Activated naive CD4-positive, alpha-beta T cell treated with anti-CD3 and anti-CD28 coated beads, Interleukin-2, amount 50 U/mL, for 24 hours (primary cell): Measurements from ENCODE around the gene ZNF521.
"Not testable (repeated sequence)": the region's sequence is repeated elsewhere in the genome, so short reads cannot be mapped to it uniquely, and the experiment has no call there.

Source experiments
- H3K27ac Mint-ChIP-seq: one replicate; pipeline ENCODE4 v1.8.0; 2021; ENCODE audit warnings: mild to moderate bottlenecking, mixed read lengths
- H3K27me3 Mint-ChIP-seq: one replicate; pipeline ENCODE4 v1.8.0; 2021; ENCODE audit warnings: mixed read lengths
- H3K36me3 Mint-ChIP-seq: one replicate; pipeline ENCODE4 v1.8.0; 2021; ENCODE audit warnings: mixed read lengths
- H3K4me1 Mint-ChIP-seq: one replicate; pipeline ENCODE4 v1.8.0; 2021; ENCODE audit warnings: mixed read lengths
- H3K4me3 Mint-ChIP-seq: one replicate; pipeline ENCODE4 v1.8.0; 2021; ENCODE audit warnings: mild to moderate bottlenecking, mixed read lengths
- H3K9me3 Mint-ChIP-seq: one replicate; pipeline ENCODE4 v1.8.0; 2021; ENCODE audit warnings: mixed read lengths

The ZNF521 gene

DNA sequence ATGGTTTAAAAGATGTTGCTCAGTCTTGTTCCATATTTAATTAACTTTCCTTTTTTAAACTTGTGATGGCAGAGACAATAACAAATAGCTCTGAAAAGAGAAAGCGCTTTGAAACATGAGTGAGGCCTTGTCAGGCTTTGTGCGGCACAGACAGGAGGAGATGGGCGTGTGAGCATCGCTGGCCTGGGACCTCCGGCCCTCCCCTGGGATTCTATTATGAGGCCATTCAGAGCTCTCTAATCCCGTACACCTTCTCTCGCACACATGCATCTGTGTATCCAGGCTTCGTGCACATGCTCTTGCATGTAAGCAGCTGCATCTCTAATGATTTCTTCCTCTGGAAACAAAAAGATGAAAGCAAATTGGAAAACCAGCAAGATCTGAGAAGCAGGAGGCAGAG is 313.7 kb downstream of the ZNF521 start:
- Mint-ChIP-seq H3K4me3 (no peak overlapping the region), H3K36me3 (no peaks in the 10 kb centered on the region), H3K27ac (no peak overlapping the region), H3K27me3 (peaks cover 2% of the 10 kb centered on the region), H3K4me1 (no peaks in the 10 kb centered on the region), H3K9me3 (no peaks in the 10 kb centered on the region)

DNA sequence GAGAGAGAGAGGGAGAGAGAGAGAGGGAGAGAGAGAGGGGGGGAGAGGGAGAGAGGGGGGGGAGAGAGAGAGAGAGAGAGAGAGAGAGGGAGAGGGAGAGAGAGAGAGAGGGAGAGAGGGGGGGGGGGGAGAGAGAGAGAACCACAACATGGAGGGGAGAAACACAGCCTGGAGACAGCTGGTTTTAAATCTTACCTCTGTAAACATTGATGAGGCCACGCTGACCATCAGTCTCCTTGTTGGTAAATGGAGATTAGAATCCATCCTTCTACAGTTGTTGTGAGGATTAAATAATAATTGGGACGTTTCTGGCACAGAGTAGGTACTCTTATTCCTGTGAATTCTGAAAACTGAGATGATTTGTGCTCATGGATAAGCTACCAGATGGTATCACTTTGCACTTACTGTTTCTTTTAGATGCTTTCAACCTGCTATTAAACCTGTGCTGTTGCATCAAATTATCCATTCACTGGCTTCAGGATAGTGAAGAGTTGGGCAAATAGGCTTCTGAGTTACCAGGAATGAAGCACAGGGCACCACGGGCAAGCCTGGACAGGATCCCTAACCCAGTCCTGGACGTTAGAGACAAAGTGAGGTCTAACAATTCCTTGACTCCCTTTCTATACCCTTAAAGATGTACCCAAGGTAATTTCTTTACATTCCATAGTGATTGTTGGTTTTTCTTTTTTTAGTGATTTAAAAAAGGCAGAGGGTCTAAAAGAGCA is 318.1 kb downstream of the ZNF521 start:
- no peaks in the 10 kb centered on the region for H3K4me1 Mint-ChIP-seq
- no peak overlapping the region for H3K27ac Mint-ChIP-seq
- H3K9me3 Mint-ChIP-seq = peaks cover 4% of the 10 kb centered on the region
- no peak overlapping the region for H3K4me3 Mint-ChIP-seq
- peaks cover 2% of the 10 kb centered on the region for H3K36me3 Mint-ChIP-seq
- peaks cover 3% of the 10 kb centered on the region for H3K27me3 Mint-ChIP-seq

GRCh38 chr18:25033175-25033574 is 318.8 kb downstream of the ZNF521 start:
- H3K27me3 Mint-ChIP-seq, H3K36me3 Mint-ChIP-seq, H3K9me3 Mint-ChIP-seq, H3K27ac Mint-ChIP-seq, H3K4me3 Mint-ChIP-seq, H3K4me1 Mint-ChIP-seq: not testable (repeated sequence)

DNA sequence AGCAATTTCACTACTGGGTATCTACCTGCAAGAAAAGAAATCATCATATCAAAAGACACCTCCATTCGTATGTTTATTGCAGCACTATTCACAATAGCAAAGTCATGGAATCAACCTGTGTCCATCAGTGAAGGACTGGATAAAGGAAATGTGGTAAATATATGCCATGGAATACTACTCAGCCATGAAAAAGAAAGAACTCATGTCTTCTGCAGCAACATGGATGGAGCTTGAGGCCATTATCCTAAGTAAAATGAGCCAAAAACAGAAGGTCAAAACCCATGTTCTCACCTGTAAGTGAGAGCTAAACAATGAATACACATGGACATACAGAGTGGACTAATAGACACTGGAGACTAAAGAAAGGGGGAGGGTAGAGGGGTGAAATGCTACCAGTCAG is 322.2 kb downstream of the ZNF521 start:
- no peak overlapping the region for H3K4me3 Mint-ChIP-seq
- no peaks in the 10 kb centered on the region for H3K4me1 Mint-ChIP-seq
- no peak overlapping the region for H3K27ac Mint-ChIP-seq

GRCh38 chr18:25019931-25020330 is 332.0 kb downstream of the ZNF521 start:
- Mint-ChIP-seq H3K4me3 (no peak overlapping the region), H3K9me3 (peaks cover 12% of the 10 kb centered on the region), H3K36me3 (no peaks in the 10 kb centered on the region), H3K27ac (no peak overlapping the region), H3K4me1 (no peaks in the 10 kb centered on the region), H3K27me3 (peaks cover 1% of the 10 kb centered on the region)

More for the DNA sequence above, 322.2 kb downstream of the ZNF521 start:
- Mint-ChIP-seq H3K36me3 (peaks cover 2% of the 10 kb centered on the region), H3K27me3 (peaks cover 1% of the 10 kb centered on the region), H3K9me3 (peaks cover 9% of the 10 kb centered on the region)

DNA sequence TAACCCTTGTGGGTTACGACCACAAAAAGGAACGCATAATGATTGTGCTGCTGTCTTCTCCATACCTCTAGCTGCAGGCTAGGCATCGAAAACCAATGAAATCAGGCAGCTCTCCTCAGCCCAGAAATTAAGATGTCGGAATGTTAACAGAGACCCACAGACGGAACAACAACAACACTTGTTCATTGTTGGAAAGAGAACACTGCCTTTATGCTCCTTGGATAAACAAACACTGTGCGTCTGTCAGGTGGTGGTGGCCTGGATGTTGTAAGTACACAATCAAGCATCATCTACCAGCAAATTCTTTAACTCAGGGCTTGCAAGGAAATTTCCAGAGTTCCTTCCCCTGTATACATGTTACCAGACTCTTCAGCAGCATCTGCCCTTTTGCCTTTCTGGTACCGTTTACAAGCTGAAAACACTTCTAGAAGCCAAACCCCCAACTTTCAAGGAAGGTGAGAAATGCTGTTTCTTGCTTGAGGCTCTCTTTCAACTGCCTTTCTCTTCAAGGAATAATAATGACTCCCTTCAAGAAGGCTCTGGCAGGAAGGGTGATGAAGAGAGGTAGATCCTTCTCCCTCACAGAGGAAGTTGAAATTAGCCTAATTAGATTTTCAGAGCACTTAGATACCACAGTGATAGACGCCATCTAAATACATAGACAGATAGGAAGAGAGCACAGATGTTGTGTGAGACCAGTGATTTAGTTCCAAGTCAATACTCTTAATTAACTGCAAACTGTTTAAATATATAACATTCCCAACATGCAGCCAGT is 332.7 kb downstream of the ZNF521 start:
- peaks cover 14% of the 10 kb centered on the region for H3K9me3 Mint-ChIP-seq
- no peaks in the 10 kb centered on the region for H3K27me3 Mint-ChIP-seq
- H3K36me3 Mint-ChIP-seq = no peaks in the 10 kb centered on the region
- no peaks in the 10 kb centered on the region for H3K4me1 Mint-ChIP-seq
- H3K4me3 Mint-ChIP-seq = no peak overlapping the region
- no peak overlapping the region for H3K27ac Mint-ChIP-seq

DNA sequence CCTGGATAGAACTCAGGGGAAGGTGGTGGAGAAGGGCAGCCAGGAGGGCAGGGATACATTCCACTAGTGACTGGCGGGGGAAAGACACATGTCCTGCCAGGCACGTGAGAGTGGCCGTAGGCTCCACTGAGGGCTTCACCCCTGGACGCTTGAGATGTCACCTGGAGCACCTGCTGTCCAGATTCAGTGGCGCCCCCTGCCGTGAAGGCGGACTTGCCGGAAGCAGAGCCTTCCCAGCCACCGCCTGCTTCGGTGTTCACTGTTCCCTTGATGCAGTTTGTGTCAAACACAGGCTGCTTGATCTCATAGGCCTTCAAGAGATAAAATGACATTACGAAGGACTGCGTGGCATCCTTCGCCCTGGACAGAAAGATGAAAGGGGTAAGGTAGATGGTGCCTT is 335.3 kb downstream of the ZNF521 start:
- Mint-ChIP-seq H3K4me3 (no peak overlapping the region), H3K27me3 (no peaks in the 10 kb centered on the region), H3K4me1 (no peaks in the 10 kb centered on the region), H3K9me3 (peaks cover 18% of the 10 kb centered on the region), H3K36me3 (no peaks in the 10 kb centered on the region), H3K27ac (no peak overlapping the region)

DNA sequence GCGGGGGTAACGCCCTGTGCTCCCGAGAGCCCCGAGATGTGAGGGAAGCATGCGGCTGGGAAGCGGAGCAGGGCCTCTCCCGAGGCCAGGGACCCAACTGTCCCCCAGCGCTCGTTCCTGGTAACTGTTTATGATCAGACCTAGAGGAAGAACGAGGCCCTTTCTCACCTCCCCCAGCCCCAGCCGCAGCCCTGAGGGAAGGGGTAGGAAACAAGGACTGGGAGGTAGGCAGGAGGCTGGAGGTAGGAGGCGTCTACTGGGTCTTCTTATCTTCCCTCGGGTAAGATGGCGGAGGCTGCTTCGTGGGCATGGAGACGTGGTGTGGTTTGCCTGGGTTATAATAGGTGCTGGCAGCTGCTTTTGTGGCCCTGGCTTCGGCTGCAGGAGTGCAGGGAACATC is 335.8 kb downstream of the ZNF521 start:
- no peak overlapping the region for H3K4me3 Mint-ChIP-seq

More for the DNA sequence above, 335.8 kb downstream of the ZNF521 start:
- H3K27me3 Mint-ChIP-seq = no peaks in the 10 kb centered on the region
- no peak overlapping the region for H3K27ac Mint-ChIP-seq
- H3K36me3 Mint-ChIP-seq = no peaks in the 10 kb centered on the region
- no peaks in the 10 kb centered on the region for H3K4me1 Mint-ChIP-seq
- H3K9me3 Mint-ChIP-seq = peaks cover 15% of the 10 kb centered on the region
